Measurements from ENCODE around the gene LOXL3.

The LOXL3 gene

DNA sequence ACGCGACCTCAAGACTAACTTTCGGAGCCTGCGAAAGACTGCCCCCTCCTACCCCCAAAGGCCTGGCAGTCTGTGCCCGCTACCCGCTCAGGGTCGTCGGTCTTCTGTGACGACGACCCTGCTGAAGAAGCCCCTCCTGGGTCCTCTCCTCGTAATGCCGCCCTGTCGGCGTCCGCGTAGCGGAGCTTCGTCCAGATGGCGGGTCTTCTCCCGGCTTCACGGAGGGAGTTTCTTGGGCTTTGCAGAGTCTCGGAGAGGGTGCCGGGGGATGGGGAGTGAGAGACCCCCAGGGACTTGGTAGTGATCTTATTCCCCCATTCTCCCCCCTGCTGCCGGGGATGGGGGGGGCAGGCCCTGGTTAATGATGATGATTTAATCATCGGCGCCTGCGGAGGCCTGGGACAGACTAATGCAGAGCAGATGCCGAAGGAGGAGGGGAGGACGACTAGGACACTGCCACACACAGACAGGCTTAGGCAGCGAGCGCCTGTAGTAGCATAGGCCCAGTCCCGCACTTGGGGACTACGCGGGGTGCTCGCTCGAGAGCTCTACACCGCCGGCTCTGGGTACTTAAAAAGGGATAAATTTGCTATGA lies 45.7 kb downstream of the LOXL3 start (continued):
- TF ChIP-seq, protein P1, sequence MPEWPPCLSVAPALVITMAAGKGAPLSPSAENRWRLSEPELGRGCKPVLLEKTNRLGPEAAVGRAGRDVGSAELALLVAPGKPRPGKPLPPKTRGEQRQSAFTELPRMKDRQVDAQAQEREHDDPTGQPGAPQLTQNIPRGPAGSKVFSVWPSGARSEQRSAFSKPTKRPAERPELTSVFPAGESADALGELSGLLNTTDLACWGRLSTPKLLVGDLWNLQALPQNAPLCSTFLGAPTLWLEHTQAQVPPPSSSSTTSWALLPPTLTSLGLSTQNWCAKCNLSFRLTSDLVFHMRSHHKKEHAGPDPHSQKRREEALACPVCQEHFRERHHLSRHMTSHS (tag by site-specific recombination; IDR thresholded peaks at IDR 0.05) = no peak
- no peak for TF ChIP-seq RBAK (tag by site-specific recombination; IDR thresholded peaks at IDR 0.05)
- no peak for TF ChIP-seq ZNF404 (tag by site-specific recombination; IDR thresholded peaks at IDR 0.05)
- TF ChIP-seq, protein P2, sequence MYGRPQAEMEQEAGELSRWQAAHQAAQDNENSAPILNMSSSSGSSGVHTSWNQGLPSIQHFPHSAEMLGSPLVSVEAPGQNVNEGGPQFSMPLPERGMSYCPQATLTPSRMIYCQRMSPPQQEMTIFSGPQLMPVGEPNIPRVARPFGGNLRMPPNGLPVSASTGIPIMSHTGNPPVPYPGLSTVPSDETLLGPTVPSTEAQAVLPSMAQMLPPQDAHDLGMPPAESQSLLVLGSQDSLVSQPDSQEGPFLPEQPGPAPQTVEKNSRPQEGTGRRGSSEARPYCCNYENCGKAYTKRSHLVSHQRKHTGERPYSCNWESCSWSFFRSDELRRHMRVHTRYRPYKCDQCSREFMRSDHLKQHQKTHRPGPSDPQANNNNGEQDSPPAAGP (tag by site-specific recombination; IDR thresholded peaks at IDR 0.05) = no peak; the same call in 1 of the 2 replicates
- TF ChIP-seq ZNF555 (tag by site-specific recombination; conservative IDR thresholded peaks at IDR 0.05) = no peak
- no peak for TF ChIP-seq ZNF112 (tag by site-specific recombination; IDR thresholded peaks at IDR 0.05)
- TF ChIP-seq ZNF274 (IDR thresholded peaks at IDR 0.05; ENCODE audit: low read length) = no peak
- TF ChIP-seq ZNF274 (tag by site-specific recombination; IDR thresholded peaks at IDR 0.05; ENCODE audit: borderline replicate concordance) = no peak
- TF ChIP-seq, protein P3, sequence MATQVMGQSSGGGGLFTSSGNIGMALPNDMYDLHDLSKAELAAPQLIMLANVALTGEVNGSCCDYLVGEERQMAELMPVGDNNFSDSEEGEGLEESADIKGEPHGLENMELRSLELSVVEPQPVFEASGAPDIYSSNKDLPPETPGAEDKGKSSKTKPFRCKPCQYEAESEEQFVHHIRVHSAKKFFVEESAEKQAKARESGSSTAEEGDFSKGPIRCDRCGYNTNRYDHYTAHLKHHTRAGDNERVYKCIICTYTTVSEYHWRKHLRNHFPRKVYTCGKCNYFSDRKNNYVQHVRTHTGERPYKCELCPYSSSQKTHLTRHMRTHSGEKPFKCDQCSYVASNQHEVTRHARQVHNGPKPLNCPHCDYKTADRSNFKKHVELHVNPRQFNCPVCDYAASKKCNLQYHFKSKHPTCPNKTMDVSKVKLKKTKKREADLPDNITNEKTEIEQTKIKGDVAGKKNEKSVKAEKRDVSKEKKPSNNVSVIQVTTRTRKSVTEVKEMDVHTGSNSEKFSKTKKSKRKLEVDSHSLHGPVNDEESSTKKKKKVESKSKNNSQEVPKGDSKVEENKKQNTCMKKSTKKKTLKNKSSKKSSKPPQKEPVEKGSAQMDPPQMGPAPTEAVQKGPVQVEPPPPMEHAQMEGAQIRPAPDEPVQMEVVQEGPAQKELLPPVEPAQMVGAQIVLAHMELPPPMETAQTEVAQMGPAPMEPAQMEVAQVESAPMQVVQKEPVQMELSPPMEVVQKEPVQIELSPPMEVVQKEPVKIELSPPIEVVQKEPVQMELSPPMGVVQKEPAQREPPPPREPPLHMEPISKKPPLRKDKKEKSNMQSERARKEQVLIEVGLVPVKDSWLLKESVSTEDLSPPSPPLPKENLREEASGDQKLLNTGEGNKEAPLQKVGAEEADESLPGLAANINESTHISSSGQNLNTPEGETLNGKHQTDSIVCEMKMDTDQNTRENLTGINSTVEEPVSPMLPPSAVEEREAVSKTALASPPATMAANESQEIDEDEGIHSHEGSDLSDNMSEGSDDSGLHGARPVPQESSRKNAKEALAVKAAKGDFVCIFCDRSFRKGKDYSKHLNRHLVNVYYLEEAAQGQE (tag by site-specific recombination; IDR thresholded peaks at IDR 0.05) = no peak
- TF ChIP-seq ZNF560 (tag by site-specific recombination; IDR thresholded peaks at IDR 0.05; ENCODE audit: borderline replicate concordance) = no peak
- TF ChIP-seq ZNF146 (tag by site-specific recombination; IDR thresholded peaks at IDR 0.05) = no peak
- no peak for TF ChIP-seq ZNF350 (tag by site-specific recombination; IDR thresholded peaks at IDR 0.05)
- TF ChIP-seq, protein P4, sequence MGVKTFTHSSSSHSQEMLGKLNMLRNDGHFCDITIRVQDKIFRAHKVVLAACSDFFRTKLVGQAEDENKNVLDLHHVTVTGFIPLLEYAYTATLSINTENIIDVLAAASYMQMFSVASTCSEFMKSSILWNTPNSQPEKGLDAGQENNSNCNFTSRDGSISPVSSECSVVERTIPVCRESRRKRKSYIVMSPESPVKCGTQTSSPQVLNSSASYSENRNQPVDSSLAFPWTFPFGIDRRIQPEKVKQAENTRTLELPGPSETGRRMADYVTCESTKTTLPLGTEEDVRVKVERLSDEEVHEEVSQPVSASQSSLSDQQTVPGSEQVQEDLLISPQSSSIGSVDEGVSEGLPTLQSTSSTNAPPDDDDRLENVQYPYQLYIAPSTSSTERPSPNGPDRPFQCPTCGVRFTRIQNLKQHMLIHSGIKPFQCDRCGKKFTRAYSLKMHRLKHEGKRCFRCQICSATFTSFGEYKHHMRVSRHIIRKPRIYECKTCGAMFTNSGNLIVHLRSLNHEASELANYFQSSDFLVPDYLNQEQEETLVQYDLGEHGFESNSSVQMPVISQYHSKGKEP (tag by site-specific recombination; IDR thresholded peaks at IDR 0.05) = no peak
- no peak for TF ChIP-seq YY2 (tag by site-specific recombination; IDR thresholded peaks at IDR 0.05)
- no peak for TF ChIP-seq ZNF623 (tag by site-specific recombination; IDR thresholded peaks at IDR 0.05)
- TF ChIP-seq ZNF426 (tag by site-specific recombination; IDR thresholded peaks at IDR 0.05) = no peak
- TF ChIP-seq SP3 (tag by site-specific recombination; IDR thresholded peaks at IDR 0.05) = no peak
- no peak for TF ChIP-seq ZNF223 (tag by site-specific recombination; IDR thresholded peaks at IDR 0.05)
- TF ChIP-seq ZNF510 (tag by site-specific recombination; IDR thresholded peaks at IDR 0.05; ENCODE audit: insufficient replicate concordance) = no peak
- TF ChIP-seq, protein P5, sequence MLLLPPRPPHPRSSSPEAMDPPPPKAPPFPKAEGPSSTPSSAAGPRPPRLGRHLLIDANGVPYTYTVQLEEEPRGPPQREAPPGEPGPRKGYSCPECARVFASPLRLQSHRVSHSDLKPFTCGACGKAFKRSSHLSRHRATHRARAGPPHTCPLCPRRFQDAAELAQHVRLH (tag by site-specific recombination; IDR thresholded peaks at IDR 0.05) = 0 out of 2 replicates have a peak, but pooled peaks have one; percentile 9
- no peak for TF ChIP-seq ZNF2 (tag by site-specific recombination; IDR thresholded peaks at IDR 0.05)
- TF ChIP-seq, protein P6, sequence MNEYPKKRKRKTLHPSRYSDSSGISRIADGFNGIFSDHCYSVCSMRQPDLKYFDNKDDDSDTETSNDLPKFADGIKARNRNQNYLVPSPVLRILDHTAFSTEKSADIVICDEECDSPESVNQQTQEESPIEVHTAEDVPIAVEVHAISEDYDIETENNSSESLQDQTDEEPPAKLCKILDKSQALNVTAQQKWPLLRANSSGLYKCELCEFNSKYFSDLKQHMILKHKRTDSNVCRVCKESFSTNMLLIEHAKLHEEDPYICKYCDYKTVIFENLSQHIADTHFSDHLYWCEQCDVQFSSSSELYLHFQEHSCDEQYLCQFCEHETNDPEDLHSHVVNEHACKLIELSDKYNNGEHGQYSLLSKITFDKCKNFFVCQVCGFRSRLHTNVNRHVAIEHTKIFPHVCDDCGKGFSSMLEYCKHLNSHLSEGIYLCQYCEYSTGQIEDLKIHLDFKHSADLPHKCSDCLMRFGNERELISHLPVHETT (tag by site-specific recombination; IDR thresholded peaks at IDR 0.05) = no peak
- 0 out of 2 replicates have a peak, but pooled peaks have one; percentile 17 for TF ChIP-seq ZNF610 (tag by site-specific recombination; IDR thresholded peaks at IDR 0.05; ENCODE audit: borderline replicate concordance)
- TF ChIP-seq OVOL3 (tag by site-specific recombination; IDR thresholded peaks at IDR 0.05) = no peak
- no peak for TF ChIP-seq ZBTB7A (tag by site-specific recombination; IDR thresholded peaks at IDR 0.05; ENCODE audit: low read depth)
- TF ChIP-seq, protein P7, sequence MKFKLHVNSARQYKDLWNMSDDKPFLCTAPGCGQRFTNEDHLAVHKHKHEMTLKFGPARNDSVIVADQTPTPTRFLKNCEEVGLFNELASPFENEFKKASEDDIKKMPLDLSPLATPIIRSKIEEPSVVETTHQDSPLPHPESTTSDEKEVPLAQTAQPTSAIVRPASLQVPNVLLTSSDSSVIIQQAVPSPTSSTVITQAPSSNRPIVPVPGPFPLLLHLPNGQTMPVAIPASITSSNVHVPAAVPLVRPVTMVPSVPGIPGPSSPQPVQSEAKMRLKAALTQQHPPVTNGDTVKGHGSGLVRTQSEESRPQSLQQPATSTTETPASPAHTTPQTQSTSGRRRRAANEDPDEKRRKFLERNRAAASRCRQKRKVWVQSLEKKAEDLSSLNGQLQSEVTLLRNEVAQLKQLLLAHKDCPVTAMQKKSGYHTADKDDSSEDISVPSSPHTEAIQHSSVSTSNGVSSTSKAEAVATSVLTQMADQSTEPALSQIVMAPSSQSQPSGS (tag by site-specific recombination; IDR thresholded peaks at IDR 0.05; ENCODE audit: low read depth) = no peak
- no peak for TF ChIP-seq ZNF747 (tag by site-specific recombination; IDR thresholded peaks at IDR 0.05)
- peak; percentile 20; the same call in 1 of the 2 replicates for TF ChIP-seq ZBTB21 (tag by site-specific recombination; IDR thresholded peaks at IDR 0.05)
- no peak for TF ChIP-seq BCL11A (tag by site-specific recombination; IDR thresholded peaks at IDR 0.05; ENCODE audit: low read depth)
